ENCODE data around the gene BTRC. TPM values are rescaled to one million over a fixed set of nuclear protein-coding genes. Genes with fewer than 3 reads are reported as not detected.

Gene BTRC
- total and polyA plus RNA-seq, 2 donors (not counting 3 experiments of a cell fraction or from before 2014, with no cell fraction given), result 11.6 to 18.5 TPM

DNA sequence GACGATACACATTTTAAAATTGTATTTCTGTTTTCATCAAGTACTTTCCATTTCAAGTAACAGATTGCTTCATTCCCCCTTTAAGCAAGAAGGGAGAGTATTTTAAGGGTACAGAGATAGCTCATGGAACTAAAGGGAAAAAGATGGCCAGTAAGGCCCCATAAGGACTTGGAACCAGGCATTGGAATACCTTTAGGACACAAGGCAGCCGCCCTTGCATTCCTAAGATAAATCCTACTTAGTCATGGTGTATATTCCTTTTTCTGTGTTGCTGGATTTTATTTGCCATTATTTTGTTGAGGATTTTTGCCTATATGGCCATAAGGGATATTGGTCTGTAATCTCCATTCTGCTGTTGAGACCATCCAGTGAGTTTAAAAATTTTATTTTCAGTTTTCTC, 49.2 kb downstream of the BTRC start:
- Histone ChIP-seq H3K4me1 (ENCODE audit: control insufficient read depth, extremely low read depth, insufficient read depth, low read length) (no peaks in the 10 kb centered on the region), H3K79me2 (ENCODE audit: control insufficient read depth, insufficient read depth, low read length) (no peaks in the 10 kb centered on the region), H3K9ac (replicated peaks; ENCODE audit: extremely low read depth, insufficient read depth, low read length) (no peak overlapping the region), H4K20me1 (replicated peaks; ENCODE audit: control insufficient read depth, extremely low read depth, insufficient read depth, low read length) (peaks cover 6% of the 10 kb centered on the region), H3K9me3 (replicated peaks; ENCODE audit: control insufficient read depth, insufficient read depth, low read length) (no peaks in the 10 kb centered on the region), H3K36me3 (ENCODE audit: control insufficient read depth in 2 of 2, extremely low read depth in 1 of 2, insufficient read depth in 2 of 2, low read length in 2 of 2) (no peaks in the 10 kb centered on the region), H3K4me2 (ENCODE audit: insufficient read depth, low read length) (no peak overlapping the region), H3K4me3 (replicated peaks in 1 of 3; ENCODE audit: insufficient read depth in 1 of 3, low read depth in 1 of 3, low read length in 3 of 3) (no peak overlapping the region), H3K9me1 (replicated peaks; ENCODE audit: control insufficient read depth, extremely low read depth, insufficient read depth, low read length) (no peaks in the 10 kb centered on the region), H3K27ac (ENCODE audit: insufficient read depth, low read depth, low read length) (no peak overlapping the region), H3K27me3 (ENCODE audit: control insufficient read depth in 2 of 2, insufficient read depth in 2 of 2, low read length in 2 of 2) (no peaks in the 10 kb centered on the region), H2AFZ (ENCODE audit: low read depth, low read length) (no peak overlapping the region)
- POLR2A ChIA-PET, result no interaction called here
- dilution Hi-C loops (cut with MboI; ENCODE audit: extremely low pct_ligation_motif_present, low sequenced_read_pairs) (no loop called here), intact Hi-C loops (cut with micrococcal nuclease) (no loop called here)
- BruUV-seq (replicated peaks), result no TSS peak
- CTCF ChIA-PET, result no interaction called here
- TF ChIP-seq JUN (IDR thresholded peaks at IDR 0.05; ENCODE audit: borderline replicate concordance, insufficient read depth, insufficient read length, low read depth) (no peak), FOS (IDR thresholded peaks at IDR 0.05; ENCODE audit: borderline replicate concordance, insufficient read depth, low read length) (no peak)
- TF ChIP-seq, protein P1, sequence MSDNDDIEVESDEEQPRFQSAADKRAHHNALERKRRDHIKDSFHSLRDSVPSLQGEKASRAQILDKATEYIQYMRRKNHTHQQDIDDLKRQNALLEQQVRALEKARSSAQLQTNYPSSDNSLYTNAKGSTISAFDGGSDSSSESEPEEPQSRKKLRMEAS (IDR thresholded peaks at IDR 0.05; ENCODE audit: insufficient read depth, insufficient read length), result no peak
- DNase-seq (ENCODE audit: low read depth, low spot score) (no peak), FAIRE-seq (no peak)

DNA sequence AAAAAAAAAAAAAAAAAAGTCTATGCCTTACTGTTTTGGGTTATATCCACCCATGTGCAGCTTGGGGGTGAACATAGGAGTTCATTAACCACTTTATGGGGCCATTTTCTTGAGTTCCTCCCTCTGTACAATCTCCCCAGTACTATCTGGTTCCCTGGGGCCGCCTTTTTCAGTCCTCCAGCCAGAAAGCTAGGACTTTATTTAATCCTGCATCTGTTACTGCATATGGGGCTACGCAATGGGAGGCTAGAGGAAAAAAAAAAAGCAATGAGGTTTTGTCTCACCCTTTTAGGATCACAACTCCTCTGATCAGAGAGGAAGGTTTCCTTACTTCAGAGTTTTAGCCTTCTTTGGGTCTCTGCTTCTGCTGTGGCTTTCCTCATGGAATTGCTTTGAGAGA, 51.0 kb downstream of the BTRC start:
- no peak overlapping the region for H2AFZ ChIP-seq (ENCODE audit: low read depth, low read length)
- intact Hi-C loops (cut with micrococcal nuclease), result no loop called here
- H3K9me3 ChIP-seq (replicated peaks; ENCODE audit: control insufficient read depth, insufficient read depth, low read length), result no peaks in the 10 kb centered on the region
- no peaks in the 10 kb centered on the region for H3K36me3 ChIP-seq (ENCODE audit: control insufficient read depth in 2 of 2, extremely low read depth in 1 of 2, insufficient read depth in 2 of 2, low read length in 2 of 2)
- FAIRE-seq (no peak), DNase-seq (ENCODE audit: low read depth, low spot score) (no peak)
- H3K9me1 ChIP-seq (replicated peaks; ENCODE audit: control insufficient read depth, extremely low read depth, insufficient read depth, low read length), result no peaks in the 10 kb centered on the region
- no peak overlapping the region for H3K4me3 ChIP-seq (replicated peaks in 1 of 3; ENCODE audit: insufficient read depth in 1 of 3, low read depth in 1 of 3, low read length in 3 of 3)
- BruUV-seq (replicated peaks), result no TSS peak
- ChIA-PET CTCF (interaction anchor here (1.1 to 1.3 kb wide), 2 partner anchors 39 to 62 kb away, joined by 3 read pairs; no protein-coding TSS in a partner anchor), POLR2A (no interaction called here)
- H3K4me2 ChIP-seq (ENCODE audit: insufficient read depth, low read length), result no peak overlapping the region
- no peak overlapping the region for H3K27ac ChIP-seq (ENCODE audit: insufficient read depth, low read depth, low read length)
- TF ChIP-seq, protein P1 (IDR thresholded peaks at IDR 0.05; ENCODE audit: insufficient read depth, insufficient read length), result no peak
- TF ChIP-seq JUN (IDR thresholded peaks at IDR 0.05; ENCODE audit: borderline replicate concordance, insufficient read depth, insufficient read length, low read depth) (no peak), POLR2AphosphoS5 (IDR thresholded peaks at IDR 0.05; ENCODE audit: insufficient read depth, low read depth, low read length) (no peak), MYC (IDR thresholded peaks at IDR 0.05; ENCODE audit: low read depth, low read length) (no peak), GATA2 (IDR thresholded peaks at IDR 0.05; ENCODE audit: insufficient read depth, insufficient read length, low read depth, low read length) (no peak), POLR2A (IDR thresholded peaks at IDR 0.05; ENCODE audit: low read depth, low read length) (no peak), EZH2 (IDR thresholded peaks at IDR 0.05; ENCODE audit: borderline replicate concordance, low read depth, low read length, severe bottlenecking) (no peak)
- TF ChIP-seq, protein P2, sequence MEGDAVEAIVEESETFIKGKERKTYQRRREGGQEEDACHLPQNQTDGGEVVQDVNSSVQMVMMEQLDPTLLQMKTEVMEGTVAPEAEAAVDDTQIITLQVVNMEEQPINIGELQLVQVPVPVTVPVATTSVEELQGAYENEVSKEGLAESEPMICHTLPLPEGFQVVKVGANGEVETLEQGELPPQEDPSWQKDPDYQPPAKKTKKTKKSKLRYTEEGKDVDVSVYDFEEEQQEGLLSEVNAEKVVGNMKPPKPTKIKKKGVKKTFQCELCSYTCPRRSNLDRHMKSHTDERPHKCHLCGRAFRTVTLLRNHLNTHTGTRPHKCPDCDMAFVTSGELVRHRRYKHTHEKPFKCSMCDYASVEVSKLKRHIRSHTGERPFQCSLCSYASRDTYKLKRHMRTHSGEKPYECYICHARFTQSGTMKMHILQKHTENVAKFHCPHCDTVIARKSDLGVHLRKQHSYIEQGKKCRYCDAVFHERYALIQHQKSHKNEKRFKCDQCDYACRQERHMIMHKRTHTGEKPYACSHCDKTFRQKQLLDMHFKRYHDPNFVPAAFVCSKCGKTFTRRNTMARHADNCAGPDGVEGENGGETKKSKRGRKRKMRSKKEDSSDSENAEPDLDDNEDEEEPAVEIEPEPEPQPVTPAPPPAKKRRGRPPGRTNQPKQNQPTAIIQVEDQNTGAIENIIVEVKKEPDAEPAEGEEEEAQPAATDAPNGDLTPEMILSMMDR (IDR thresholded peaks at IDR 0.05; ENCODE audit: extremely low read depth in 1 of 2, insufficient read depth in 1 of 2, low read depth in 1 of 2, low read length in 2 of 2), result no peak
- H3K27me3 ChIP-seq (ENCODE audit: control insufficient read depth in 2 of 2, insufficient read depth in 2 of 2, low read length in 2 of 2), result no peaks in the 10 kb centered on the region
- H3K79me2 ChIP-seq (ENCODE audit: control insufficient read depth, insufficient read depth, low read length), result no peaks in the 10 kb centered on the region
- H3K4me1 ChIP-seq (ENCODE audit: control insufficient read depth, extremely low read depth, insufficient read depth, low read length), result no peaks in the 10 kb centered on the region
- H3K9ac ChIP-seq (replicated peaks; ENCODE audit: extremely low read depth, insufficient read depth, low read length), result no peak overlapping the region
- dilution Hi-C loops (cut with MboI; ENCODE audit: extremely low pct_ligation_motif_present, low sequenced_read_pairs), result no loop called here
- peaks cover 6% of the 10 kb centered on the region for H4K20me1 ChIP-seq (replicated peaks; ENCODE audit: control insufficient read depth, extremely low read depth, insufficient read depth, low read length)
